HG03439 (cell line): ENCODE measurements around the gene TFF2.
A peak's percentile ranks its signal among the peaks of the same experiment; 100 is the strongest.

Source experiments
- ATAC-seq: cut with Tn5 transposase; IDR thresholded peaks from one replicate; pipeline ENCODE4 v1.9.1; 2021; ENCODE audit warnings: mild to moderate bottlenecking, moderate library complexity; ENCODE audit not compliant: unreplicated experiment

The TFF2 gene, protein sequence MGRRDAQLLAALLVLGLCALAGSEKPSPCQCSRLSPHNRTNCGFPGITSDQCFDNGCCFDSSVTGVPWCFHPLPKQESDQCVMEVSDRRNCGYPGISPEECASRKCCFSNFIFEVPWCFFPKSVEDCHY

DNA sequence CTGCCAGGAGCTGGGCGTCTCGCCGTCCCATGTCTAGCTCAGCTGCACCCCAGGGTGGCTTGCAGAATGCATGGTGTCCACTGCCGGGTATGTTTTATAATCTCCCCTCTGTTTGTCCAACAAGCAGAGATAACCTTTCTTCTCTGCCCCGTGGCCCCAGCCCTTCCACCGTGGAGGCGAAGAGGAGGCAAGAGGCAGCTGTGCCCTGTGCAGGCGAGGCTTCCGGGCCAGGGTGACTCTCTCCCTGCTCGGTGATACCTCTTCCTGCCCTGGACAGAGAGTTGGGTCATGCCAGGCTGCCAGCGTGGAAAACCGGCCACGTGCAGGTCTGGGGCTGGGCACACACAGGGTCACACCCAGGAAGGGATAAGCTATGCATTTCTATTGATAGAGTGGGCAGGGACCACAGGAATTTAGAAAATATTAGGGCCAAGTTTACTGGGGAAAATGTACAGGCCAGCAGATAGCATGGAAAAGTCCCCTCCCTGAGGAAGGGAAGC lies at the start of gene TFF2:
TSS of gene TFF2 (minus strand) at position 68 of the 500 bp plus-strand sequence. CDS start at position 31, 37 bp downstream.
- no peak for ATAC-seq

DNA sequence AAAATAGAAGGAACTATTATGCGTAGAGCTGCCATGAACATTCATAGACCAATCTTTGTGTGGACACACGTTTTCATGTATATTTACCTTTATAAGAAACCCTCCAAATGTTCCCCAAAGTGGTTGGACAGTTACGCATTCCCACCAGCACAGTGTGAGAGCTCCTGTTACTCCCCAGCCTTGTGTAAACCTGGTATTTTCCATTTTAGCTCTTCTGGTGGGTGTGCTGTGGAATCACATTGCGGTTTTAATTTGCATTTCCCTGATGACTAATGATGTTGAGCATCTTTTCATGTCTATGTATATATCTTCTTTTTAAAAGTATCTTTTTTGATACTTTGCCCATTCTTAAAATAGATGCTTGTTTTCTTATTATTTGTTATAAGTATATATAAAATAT lies 49.7 kb upstream of the TFF2 start:
- ATAC-seq = no peak

- ATAC-seq = no peak
These were observed 47.7 kb upstream of the TFF2 start for GRCh38 chr21:42398436-42399028.

DNA sequence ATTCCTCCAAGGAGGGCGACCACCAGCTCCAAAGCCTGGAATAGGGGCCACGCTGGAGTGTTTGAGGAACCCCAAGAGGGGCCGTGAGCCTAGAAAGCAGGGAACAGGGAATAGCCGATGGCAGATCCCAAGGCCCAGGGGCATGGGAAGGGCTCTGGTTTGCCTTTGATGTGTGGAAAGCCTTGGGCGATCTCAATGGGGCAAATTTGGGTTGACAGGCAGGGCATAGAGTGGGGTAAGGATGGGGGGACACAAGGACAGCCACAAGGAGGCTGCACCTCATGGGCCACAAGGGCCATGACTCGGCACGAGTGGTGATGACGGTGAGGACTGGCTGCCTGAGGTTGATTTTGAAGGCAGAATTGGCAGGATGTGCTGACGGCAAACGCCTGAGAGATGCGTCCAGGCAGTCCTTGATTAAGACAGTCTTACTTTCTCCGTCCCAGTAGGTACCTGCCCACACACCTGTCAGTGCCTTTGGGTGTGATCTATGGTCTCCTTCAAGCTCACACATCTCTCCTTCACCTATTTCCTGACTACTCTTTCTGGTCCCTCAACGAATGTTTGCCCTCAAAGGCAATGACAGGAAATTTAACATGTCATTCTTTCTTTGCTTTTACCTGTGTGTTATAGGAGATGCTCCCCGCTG lies 47.1 kb upstream of the TFF2 start:
- ATAC-seq = no peak

- ATAC-seq = no peak
These were observed 46.3 kb upstream of the TFF2 start for GRCh38 chr21:42396799-42397745.

DNA sequence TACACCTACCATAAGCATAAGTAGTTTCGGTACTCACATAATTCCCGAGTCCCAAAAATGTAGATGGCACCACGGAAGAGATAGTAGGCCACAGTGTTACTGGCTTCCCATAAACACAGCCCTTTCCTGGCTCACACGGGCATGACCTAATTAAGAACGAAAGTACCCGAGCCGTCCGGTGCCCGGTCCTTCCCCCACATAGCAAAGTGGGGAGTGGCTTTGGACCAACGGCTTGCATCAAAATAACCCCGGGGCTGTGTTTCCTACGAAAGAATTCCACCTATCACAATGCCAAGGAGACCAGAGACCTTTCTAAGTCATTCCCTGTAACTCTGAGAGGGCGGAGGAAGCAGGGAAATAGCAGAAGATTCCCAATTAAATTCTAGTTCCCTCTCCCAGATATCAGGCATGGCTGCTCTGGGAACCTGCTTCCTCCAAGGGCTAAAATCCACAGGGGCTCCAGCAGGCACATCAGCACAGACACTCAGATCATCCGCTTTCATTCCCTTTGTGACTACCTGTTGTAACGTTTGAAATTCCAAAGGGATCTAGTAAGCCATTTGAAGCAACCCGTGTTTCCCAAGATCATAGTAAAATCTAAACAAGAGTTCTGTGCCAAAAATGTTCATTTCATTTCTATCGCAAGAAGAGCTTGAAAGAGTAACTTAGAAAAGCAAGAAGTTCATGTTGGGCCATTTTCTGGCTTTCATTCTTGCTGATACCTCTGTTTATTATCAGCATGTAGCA lies 45.3 kb upstream of the TFF2 start, which contains the start of gene TMPRSS3:
TSS of gene TMPRSS3 (minus strand) at position 148 of the 747 bp plus-strand sequence. CDS start 635 bp downstream, outside the sequence.
- ATAC-seq = no peak

DNA sequence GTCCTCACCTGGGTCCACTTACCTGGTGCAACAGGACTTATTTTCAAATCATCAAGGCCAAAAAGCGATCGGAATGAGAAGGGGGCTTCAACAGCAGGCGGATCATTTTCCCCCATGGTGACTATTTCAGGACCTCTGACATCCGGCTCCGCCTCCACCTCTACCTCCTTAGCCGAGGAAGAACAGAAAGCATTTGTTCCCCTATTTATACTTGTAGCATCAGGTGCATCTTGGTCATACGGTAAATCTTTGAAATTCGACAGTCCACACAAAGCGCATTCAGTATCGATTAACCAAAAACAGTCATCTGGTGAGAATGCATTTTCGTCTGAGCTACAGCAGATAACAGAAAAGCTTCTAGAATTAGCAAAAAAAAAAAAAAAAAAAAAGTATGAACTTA lies 44.5 kb upstream of the TFF2 start:
- ATAC-seq = no peak

DNA sequence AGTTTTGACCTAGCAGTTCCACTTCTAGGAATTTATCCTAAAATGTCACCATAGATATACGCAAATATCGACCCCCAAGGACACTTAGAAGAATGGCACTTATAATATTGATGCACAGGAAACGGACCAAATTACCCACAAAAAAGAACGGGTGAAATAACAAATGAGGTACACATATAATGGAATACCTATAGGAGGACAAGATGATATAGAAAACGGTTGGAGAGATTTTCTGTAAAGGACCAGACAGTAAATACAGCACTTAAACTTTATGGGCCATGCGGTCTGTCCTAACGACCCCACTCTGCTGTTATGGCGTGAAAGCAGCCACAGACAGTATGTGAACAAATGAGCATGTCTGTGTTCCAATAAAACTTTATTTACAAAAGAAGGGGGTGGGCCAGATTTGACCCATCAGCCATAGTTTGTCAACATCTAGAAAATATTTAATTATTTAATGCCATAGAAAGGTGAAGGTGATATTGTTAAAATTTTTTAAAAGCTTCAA lies 42.7 kb upstream of the TFF2 start:
- ATAC-seq = no peak

- peak; percentile 75 for ATAC-seq
These were observed 42.1 kb upstream of the TFF2 start for GRCh38 chr21:42392731-42393442.

GRCh38 chr21:42391297-42391696 lies 40.5 kb upstream of the TFF2 start:
- ATAC-seq = no peak

- no peak for ATAC-seq
These were observed 39.9 kb upstream of the TFF2 start for GRCh38 chr21:42390696-42391095.

- ATAC-seq = no peak
These were observed 39.4 kb upstream of the TFF2 start for GRCh38 chr21:42390193-42390592.

DNA sequence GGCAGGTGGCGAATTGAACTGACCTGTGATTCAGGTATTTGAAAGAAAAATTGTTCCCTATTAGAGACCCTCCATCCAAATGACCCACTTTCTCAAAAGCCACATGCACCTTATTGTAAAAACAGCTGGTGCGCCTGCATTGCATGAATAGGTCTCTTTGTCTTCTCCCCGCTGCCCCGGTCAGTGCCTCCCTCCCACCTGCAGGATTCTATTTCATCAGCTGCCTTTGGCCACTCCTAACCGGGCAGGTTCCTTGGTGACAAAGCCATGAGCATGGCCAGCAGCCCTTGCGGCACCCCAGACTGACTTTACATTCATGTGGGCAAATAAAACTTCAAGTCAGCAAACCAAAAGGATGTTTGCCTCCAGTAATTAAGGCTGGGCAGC lies 38.6 kb upstream of the TFF2 start:
- no peak for ATAC-seq

DNA sequence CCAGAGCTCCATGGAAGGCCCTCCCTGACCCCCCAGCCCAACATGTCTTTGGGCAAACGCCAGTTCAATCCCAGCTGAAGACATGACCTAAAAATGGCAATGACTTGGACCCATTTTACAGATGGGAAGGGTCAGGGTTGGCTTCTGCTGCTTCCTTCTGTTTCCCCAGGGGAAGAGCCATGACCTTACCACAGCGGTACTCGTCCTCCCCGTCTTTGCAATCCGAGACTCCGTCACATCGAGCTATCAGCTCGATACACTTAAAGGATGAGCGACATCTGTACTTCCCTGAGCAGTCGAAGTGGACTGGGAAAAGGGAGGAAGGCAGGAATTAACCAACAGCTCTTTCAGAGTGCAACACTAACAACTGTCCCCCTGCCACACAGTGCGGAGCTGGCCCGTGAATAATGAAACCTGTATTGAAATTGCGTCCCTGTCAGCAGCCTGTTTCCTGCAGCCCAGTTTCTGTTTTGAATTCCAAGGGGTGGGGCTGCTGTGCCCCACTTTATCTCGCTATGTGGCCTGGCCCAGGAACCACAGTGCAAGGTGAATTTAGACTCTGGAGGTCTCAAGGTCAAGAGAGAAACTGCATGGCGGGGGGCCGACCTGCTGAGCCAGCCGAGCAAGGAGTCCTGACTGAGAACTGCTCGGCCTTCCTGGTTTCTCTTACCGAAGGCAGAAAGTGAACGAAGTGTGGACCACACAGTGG lies 38.1 kb upstream of the TFF2 start:
- no peak for ATAC-seq

- ATAC-seq = no peak
These were observed 37.1 kb upstream of the TFF2 start for GRCh38 chr21:42387843-42388340.

DNA sequence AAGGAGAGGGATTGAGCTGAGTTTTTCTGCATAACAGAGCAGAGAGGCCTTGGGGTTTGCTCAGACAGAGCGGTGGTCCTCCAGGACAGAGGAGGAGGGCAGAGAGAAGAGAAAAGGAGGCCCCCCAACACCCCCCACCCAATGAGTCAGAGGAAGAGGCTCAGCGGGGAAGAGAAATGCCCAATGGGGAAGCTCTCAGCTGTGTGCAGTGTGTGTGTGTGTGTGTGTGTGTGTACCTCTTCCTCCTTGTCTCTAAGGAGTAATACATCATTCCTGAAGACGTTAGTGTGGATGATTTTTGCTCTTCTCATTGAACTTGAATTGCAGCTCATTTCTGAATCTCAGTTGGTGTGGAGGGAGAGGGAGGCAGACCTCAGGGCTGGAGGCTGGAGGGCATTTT lies 36.4 kb upstream of the TFF2 start:
- no peak for ATAC-seq

DNA sequence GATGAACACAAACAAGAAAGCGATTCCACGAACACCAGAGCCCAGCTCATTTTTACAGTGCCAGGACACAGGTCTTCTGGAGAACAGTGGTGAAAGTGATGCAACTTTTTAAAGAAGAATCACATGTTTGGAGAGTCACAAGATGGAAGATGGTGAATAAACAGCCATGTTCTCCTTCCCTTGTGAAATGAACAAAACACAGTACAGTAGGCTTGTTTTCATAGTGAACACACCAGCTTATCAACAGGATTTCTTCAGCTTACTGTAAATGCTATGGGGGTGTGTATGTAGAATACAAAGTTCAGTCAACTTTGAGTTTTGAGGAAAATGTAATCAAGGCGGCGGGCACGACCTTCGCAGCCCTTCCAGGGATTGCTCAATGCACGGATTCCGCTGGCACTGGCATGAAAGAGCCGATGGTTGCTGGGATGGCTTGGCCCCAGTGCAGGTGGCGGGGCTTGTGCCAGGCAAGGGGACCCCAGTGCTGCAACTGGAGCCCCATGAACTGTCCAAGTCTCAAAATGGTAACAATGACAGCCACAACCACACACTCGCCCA lies 35.3 kb upstream of the TFF2 start:
- no peak for ATAC-seq

- ATAC-seq = no peak
These were observed 34.8 kb upstream of the TFF2 start for GRCh38 chr21:42385619-42386018.

DNA sequence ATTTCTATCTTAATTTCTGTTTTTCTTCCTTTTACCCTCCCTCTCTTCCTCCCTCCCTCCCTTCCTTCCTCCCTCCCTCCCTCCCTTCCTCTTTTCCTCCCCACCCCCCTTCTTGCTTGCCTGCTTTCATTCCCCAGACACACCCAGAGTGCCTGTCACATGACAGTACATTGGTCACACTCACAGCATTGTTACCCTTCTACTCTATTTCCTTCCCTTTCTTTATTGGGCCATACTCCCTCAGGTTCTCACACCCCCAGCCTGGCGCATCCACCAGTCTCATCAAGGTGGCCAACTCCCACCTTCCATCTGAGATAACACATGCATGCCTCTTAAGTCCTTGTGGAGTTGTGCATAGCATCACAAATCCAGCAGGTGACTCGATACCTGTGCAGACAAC lies 34.2 kb upstream of the TFF2 start:
- ATAC-seq = no peak
